PFSK-1 (cell line): ENCODE measurements around the gene PTPN11.

Source experiments
- FOXP2 ChIP-seq: optimal IDR thresholded peaks from 2 replicates; pipeline ENCODE3; 2011; ENCODE audit warnings: borderline replicate concordance, control low read depth, inconsistent platforms; ENCODE audit not compliant: insufficient read depth; ENCODE audit errors: extremely low read length, extremely low read depth
- POLR2AphosphoS5 ChIP-seq: IDR thresholded peaks from 2 replicates; pipeline ENCODE4 v1.6.1; 2012; ENCODE audit warnings: low read depth, mild to moderate bottlenecking, control low read depth, low read length, moderate library complexity
- REST ChIP-seq, 2 experiments: IDR thresholded peaks; 2 replicates each; pipeline versions ENCODE4 v1.6.1 to v1.8.0; 2011 to 2012; ENCODE audit warnings: low read depth in 2 of 2, low read length in 2 of 2, control low read depth in 1 of 2, inconsistent platforms in 1 of 2, mild to moderate bottlenecking in 1 of 2, moderate library complexity in 1 of 2; ENCODE audit not compliant: insufficient read depth in 1 of 2
- SIN3A ChIP-seq: IDR thresholded peaks from 2 replicates; pipeline ENCODE4 v1.6.1; 2012; ENCODE audit warnings: mild to moderate bottlenecking, low read length, moderate library complexity, borderline replicate concordance; ENCODE audit not compliant: insufficient read depth
- TAF1 ChIP-seq: IDR thresholded peaks from 2 replicates; pipeline ENCODE4 v1.6.1; 2012; ENCODE audit warnings: low read length, control low read depth, borderline replicate concordance; ENCODE audit not compliant: insufficient read depth

PTPN11 gene

GRCh38 chr12:112546339-112546738, 127.6 kb downstream of the PTPN11 start:
- TF ChIP-seq TAF1 = no peak
- TF ChIP-seq SIN3A = no peak
- no peak for TF ChIP-seq FOXP2
- no peak for TF ChIP-seq REST (IDR thresholded peaks at IDR 0.05; ENCODE audit: insufficient read depth in 1 of 2, low read depth in 2 of 2, low read length in 2 of 2)
- no peak for TF ChIP-seq POLR2AphosphoS5

- no peak for TF ChIP-seq POLR2AphosphoS5
- TF ChIP-seq REST (IDR thresholded peaks at IDR 0.05; ENCODE audit: insufficient read depth in 1 of 2, low read depth in 2 of 2, low read length in 2 of 2) = no peak
- TF ChIP-seq TAF1 = no peak
- TF ChIP-seq SIN3A = no peak
- no peak for TF ChIP-seq FOXP2
Observed at GRCh38 chr12:112546996-112547395, 128.2 kb downstream of the PTPN11 start.

- TF ChIP-seq TAF1 (no peak), REST (IDR thresholded peaks at IDR 0.05; ENCODE audit: insufficient read depth in 1 of 2, low read depth in 2 of 2, low read length in 2 of 2) (no peak), POLR2AphosphoS5 (no peak), SIN3A (no peak), FOXP2 (no peak)
Observed at GRCh38 chr12:112549031-112549430, 130.3 kb downstream of the PTPN11 start.

GRCh38 chr12:112551681-112552080, 132.9 kb downstream of the PTPN11 start:
- TF ChIP-seq REST (IDR thresholded peaks at IDR 0.05; ENCODE audit: insufficient read depth in 1 of 2, low read depth in 2 of 2, low read length in 2 of 2) (no peak), FOXP2 (no peak)

GRCh38 chr12:112555621-112556233, 137.0 kb downstream of the PTPN11 start:
- TF ChIP-seq POLR2AphosphoS5 (no peak), SIN3A (no peak), TAF1 (no peak)
